Sigmoid colon (tissue), 4 donors: ENCODE data around the gene ADAMTS12.

Experiments used
- EP300 ChIP-seq, 4 donors: sonication (generic); formaldehyde crosslinking; IDR thresholded peaks; one replicate each; pipeline ENCODE4 v1.6.1; 2017; ENCODE audit warnings: antibody characterized with exemption in 4 of 4
- POLR2A ChIP-seq, 2 donors: fragments of 450-650 bp; IDR thresholded peaks; one replicate each; pipeline ENCODE4 v1.6.1; 2016; ENCODE audit warnings: antibody characterized with exemption in 2 of 2, mild to moderate bottlenecking in 2 of 2, moderate library complexity in 2 of 2
- POLR2AphosphoS5 ChIP-seq, 4 donors: sonication (generic); formaldehyde crosslinking; IDR thresholded peaks; one replicate each; pipeline ENCODE4 v1.6.1; 2017; ENCODE audit warnings: antibody characterized with exemption in 4 of 4
- TF ChIP-seq, protein P1 (sequence below), 4 experiments: fragments of 450-650 bp in 3 of 4; fragments of 200-600 bp in 1 of 4; IDR thresholded peaks; one replicate each; pipeline ENCODE4 v1.5.1; 2016 to 2019; ENCODE audit warnings: antibody characterized with exemption in 4 of 4, mild to moderate bottlenecking in 3 of 4, moderate library complexity in 2 of 4

DNA sequence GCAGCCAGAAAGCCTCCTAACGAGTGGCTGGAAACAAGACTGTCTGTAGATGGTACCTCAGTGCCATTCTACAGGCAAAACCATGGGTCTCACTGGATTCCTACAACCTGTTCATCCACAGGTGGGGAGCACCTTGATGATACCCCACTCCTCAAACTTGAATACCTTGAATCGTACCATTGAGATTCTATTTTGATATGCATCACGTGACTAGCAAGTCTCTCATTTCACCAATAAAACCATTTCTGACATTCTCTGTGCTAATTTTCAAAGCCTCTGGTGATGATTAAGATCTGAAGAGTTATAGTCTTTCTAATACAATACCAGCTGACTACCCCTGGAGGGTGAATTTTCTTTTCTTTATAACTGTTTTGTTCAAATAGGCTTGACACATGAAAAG lies 188.9 kb downstream of the ADAMTS12 start:
- no peak for TF ChIP-seq POLR2AphosphoS5 (IDR thresholded peaks at IDR 0.05)
- TF ChIP-seq, protein P1, sequence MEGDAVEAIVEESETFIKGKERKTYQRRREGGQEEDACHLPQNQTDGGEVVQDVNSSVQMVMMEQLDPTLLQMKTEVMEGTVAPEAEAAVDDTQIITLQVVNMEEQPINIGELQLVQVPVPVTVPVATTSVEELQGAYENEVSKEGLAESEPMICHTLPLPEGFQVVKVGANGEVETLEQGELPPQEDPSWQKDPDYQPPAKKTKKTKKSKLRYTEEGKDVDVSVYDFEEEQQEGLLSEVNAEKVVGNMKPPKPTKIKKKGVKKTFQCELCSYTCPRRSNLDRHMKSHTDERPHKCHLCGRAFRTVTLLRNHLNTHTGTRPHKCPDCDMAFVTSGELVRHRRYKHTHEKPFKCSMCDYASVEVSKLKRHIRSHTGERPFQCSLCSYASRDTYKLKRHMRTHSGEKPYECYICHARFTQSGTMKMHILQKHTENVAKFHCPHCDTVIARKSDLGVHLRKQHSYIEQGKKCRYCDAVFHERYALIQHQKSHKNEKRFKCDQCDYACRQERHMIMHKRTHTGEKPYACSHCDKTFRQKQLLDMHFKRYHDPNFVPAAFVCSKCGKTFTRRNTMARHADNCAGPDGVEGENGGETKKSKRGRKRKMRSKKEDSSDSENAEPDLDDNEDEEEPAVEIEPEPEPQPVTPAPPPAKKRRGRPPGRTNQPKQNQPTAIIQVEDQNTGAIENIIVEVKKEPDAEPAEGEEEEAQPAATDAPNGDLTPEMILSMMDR (IDR thresholded peaks at IDR 0.05): no peak
- TF ChIP-seq EP300 (IDR thresholded peaks at IDR 0.05): no peak
- TF ChIP-seq POLR2A (IDR thresholded peaks at IDR 0.05): no peak
